HCT116 (cell line): ENCODE data around the gene GSN. TPM values are rescaled to one million over a fixed set of nuclear protein-coding genes. Genes with fewer than 3 reads are reported as not detected.

Source experiments
- ATAC-seq: fragments of 200-7000 bp; cut with Tn5 transposase; 2 replicates; pipeline ENCODE4 v1.9.1; 2020; ENCODE audit warnings: mild to moderate bottlenecking, moderate library complexity
- BruUV-seq: library from RNA; stranded (reverse); fragments of 400-500 nt; replicated peaks from 2 replicates; lab custom pipeline; 2021; lab: Mats Ljungman, UMichigan
- CTCF ChIA-PET: fragments of 300-600 bp; sonication (Branson Sonifier 250); formaldehyde crosslinking; loops from one replicate; lab custom pipeline; 2021; ENCODE audit warnings: antibody characterized with exemption; lab: Charles Lee
- POLR2A ChIA-PET: fragments of 300-600, 350-600 bp; sonication (Branson Sonifier 250); formaldehyde crosslinking; loops from one replicate; lab custom pipeline; 2021; ENCODE audit warnings: antibody characterized with exemption; lab: Charles Lee
- RAD21 ChIA-PET, 2 experiments: fragments of 300-600 bp; sonication (Branson Sonifier 250); formaldehyde crosslinking; loops; one replicate each; lab custom pipeline; 2023; ENCODE audit warnings: low total read pairs in 2 of 2; ENCODE audit not compliant: uncharacterized antibody in 2 of 2, unreplicated experiment in 2 of 2, low non-redundant PET in 1 of 2; lab: Charles Lee
- DNase-seq: peaks from one replicate; pipeline ENCODE4 v3.0.0-alpha.2; 2010; ENCODE audit warnings: low read depth, low spot score
- H2AFZ ChIP-seq: fragments of 200-600 bp; shearing (Covaris generic), sonication (generic); 2 replicates; pipeline ENCODE4 v1.6.1; 2017; ENCODE audit warnings: low read depth, mixed run types, mixed read lengths, antibody characterized with exemption, low read length; ENCODE audit not compliant: poor library complexity, severe bottlenecking
- H3K27ac ChIP-seq: 2 replicates; pipeline ENCODE4 v1.5.1; 2012; ENCODE audit warnings: low read depth, low read length
- H3K27me3 ChIP-seq: fragments of 200-600 bp; sonication (generic); 2 replicates; pipeline ENCODE4 v1.6.1; 2016; ENCODE audit warnings: mixed run types, low read length, mixed read lengths; ENCODE audit not compliant: insufficient read depth
- H3K36me3 ChIP-seq, 2 experiments: fragments of 200-500 bp in 1 of 2; fragments of 200-600 bp in 1 of 2; sonication (Bioruptor generic) in 1 of 2; sonication (generic) in 1 of 2; 2 replicates each; pipeline versions ENCODE4 v1.5.1 to v1.6.1; 2014 to 2016; ENCODE audit warnings: low read length in 2 of 2, inconsistent platforms in 1 of 2, mixed read lengths in 1 of 2, mixed run types in 1 of 2; ENCODE audit not compliant: insufficient read depth in 2 of 2, control insufficient read depth in 1 of 2
- H3K4me1 ChIP-seq, 2 experiments: fragments of 200-600 bp in 1 of 2; sonication (generic) in 1 of 2; 2 replicates each; pipeline versions ENCODE4 v1.5.1 to v1.6.1; 2012 to 2017; ENCODE audit warnings: low read length in 2 of 2, inconsistent platforms in 1 of 2, mild to moderate bottlenecking in 1 of 2, mixed read lengths in 1 of 2, mixed run types in 1 of 2, moderate library complexity in 1 of 2; ENCODE audit not compliant: insufficient read depth in 2 of 2, control insufficient read depth in 1 of 2
- H3K4me2 ChIP-seq: fragments of 200-600 bp; sonication (generic); 2 replicates; pipeline ENCODE4 v1.6.1; 2017; ENCODE audit warnings: mixed run types, low read length, mixed read lengths
- H3K4me3 ChIP-seq, 2 experiments: fragments of 200-600 bp in 1 of 2; sonication (generic) in 1 of 2; replicated peaks in 1 of 2; 2 replicates each; pipeline ENCODE4 v1.5.1; 2011 to 2016; ENCODE audit warnings: low read length in 2 of 2, control low read depth in 1 of 2, low read depth in 1 of 2, mild to moderate bottlenecking in 1 of 2, mixed read lengths in 1 of 2, mixed run types in 1 of 2
- H3K79me2 ChIP-seq: fragments of 200-600 bp; sonication (generic); 2 replicates; pipeline ENCODE4 v1.6.1; 2017; ENCODE audit warnings: mild to moderate bottlenecking, mixed run types, low read length, moderate library complexity, mixed read lengths; ENCODE audit not compliant: insufficient read depth
- H3K9ac ChIP-seq: fragments of 200-600 bp; sonication (generic); 2 replicates; pipeline ENCODE4 v1.6.1; 2016; ENCODE audit warnings: low read length, mixed read lengths
- H3K9me2 ChIP-seq: fragments of 200-600 bp; sonication (generic), shearing (Covaris generic); 2 replicates; pipeline ENCODE4 v1.6.1; 2017; ENCODE audit warnings: mixed run types, mild to moderate bottlenecking, moderate library complexity; ENCODE audit not compliant: insufficient read depth
- H3K9me3 ChIP-seq, 2 experiments: fragments of 200-500 bp in 1 of 2; fragments of 200-600 bp in 1 of 2; sonication (Bioruptor generic) in 1 of 2; sonication (generic) in 1 of 2; 2 replicates each; pipeline ENCODE4 v1.6.1; 2014 to 2017; ENCODE audit warnings: low read length in 2 of 2, mixed read lengths in 2 of 2, inconsistent platforms in 1 of 2, low read depth in 1 of 2, mild to moderate bottlenecking in 1 of 2, mixed run types in 1 of 2, moderate library complexity in 1 of 2; ENCODE audit not compliant: control insufficient read depth in 1 of 2, insufficient read depth in 1 of 2
- H4K20me1 ChIP-seq: fragments of 200-600 bp; sonication (generic), shearing (Covaris generic); 2 replicates; pipeline ENCODE4 v1.6.1; 2017; ENCODE audit warnings: mixed run types, mild to moderate bottlenecking, moderate library complexity; ENCODE audit not compliant: insufficient read depth
- CBX3 ChIP-seq: IDR thresholded peaks from 2 replicates; pipeline ENCODE4 v1.6.1; 2012; ENCODE audit warnings: low read depth
- CEBPB ChIP-seq: IDR thresholded peaks from 2 replicates; pipeline ENCODE4 v1.6.1; 2012; ENCODE audit warnings: low read depth
- EGR1 ChIP-seq: IDR thresholded peaks from 2 replicates; pipeline ENCODE4 v1.6.1; 2012; ENCODE audit warnings: low read depth
- ELF1 ChIP-seq: IDR thresholded peaks from 2 replicates; pipeline ENCODE4 v1.6.1; 2012; ENCODE audit warnings: low read depth, borderline replicate concordance
- EZH2phosphoT487 ChIP-seq: fragments of 200-600 bp; IDR thresholded peaks from 2 replicates; pipeline ENCODE4 v1.6.1; 2018; ENCODE audit warnings: antibody characterized with exemption, borderline replicate concordance
- FOSL1 ChIP-seq: IDR thresholded peaks from 2 replicates; pipeline ENCODE4 v1.6.1; 2012; ENCODE audit warnings: low read depth
- JUND ChIP-seq: IDR thresholded peaks from 2 replicates; pipeline ENCODE4 v1.6.1; 2012
- POLR2A ChIP-seq: IDR thresholded peaks from 2 replicates; pipeline ENCODE4 v1.7.0; 2011; ENCODE audit warnings: borderline replicate concordance; ENCODE audit not compliant: insufficient read depth, insufficient read length; ENCODE audit errors: extremely low read depth
- RAD21 ChIP-seq: IDR thresholded peaks from 2 replicates; pipeline ENCODE4 v1.6.1; 2012; ENCODE audit warnings: low read depth, mild to moderate bottlenecking
- SIN3A ChIP-seq: IDR thresholded peaks from 2 replicates; pipeline ENCODE4 v1.6.1; 2012; ENCODE audit warnings: low read depth
- SP1 ChIP-seq: IDR thresholded peaks from 2 replicates; pipeline ENCODE4 v1.6.1; 2012; ENCODE audit warnings: low read depth
- SRF ChIP-seq: IDR thresholded peaks from 2 replicates; pipeline ENCODE4 v1.6.1; 2012; ENCODE audit warnings: low read depth
- YY1 ChIP-seq: IDR thresholded peaks from 2 replicates; pipeline ENCODE4 v1.6.1; 2011; ENCODE audit warnings: low read length, low read depth, moderate library complexity, mild to moderate bottlenecking; ENCODE audit not compliant: insufficient replicate concordance; ENCODE audit errors: extremely low read depth
- ZFX ChIP-seq: fragments of 450-650 bp; IDR thresholded peaks from 2 replicates; pipeline ENCODE4 v1.6.1; 2017
- ZNF274 ChIP-seq: fragments of 200-500 bp; sonication (Bioruptor generic); IDR thresholded peaks from 2 replicates; pipeline ENCODE4 v1.6.1; 2014; ENCODE audit warnings: mild to moderate bottlenecking, low read depth, low read length, inconsistent platforms
- intact Hi-C: fragments of 100-400 bp; cut with micrococcal nuclease; formaldehyde crosslinking; loops from 2 replicates; pipeline ENCODE4 v1.10.0; 2022
- total RNA-seq: library from RNA; stranded (reverse); gene quantifications from one replicate; pipeline ENCODE4 v1.2.1, GENCODE V29; 2021; ENCODE audit not compliant: unreplicated experiment
- TF ChIP-seq, protein P1 (sequence below): IDR thresholded peaks from 2 replicates; pipeline ENCODE4 v1.6.1; 2011; ENCODE audit warnings: mild to moderate bottlenecking, low read length, moderate library complexity; ENCODE audit not compliant: insufficient replicate concordance; ENCODE audit errors: extremely low read depth
- TF ChIP-seq, protein P2 (sequence below): IDR thresholded peaks from 2 replicates; pipeline ENCODE4 v1.6.1; 2012
- TF ChIP-seq, protein P3 (sequence below): IDR thresholded peaks from 2 replicates; pipeline ENCODE4 v1.6.1; 2012; ENCODE audit warnings: low read depth
- TF ChIP-seq, protein P4 (sequence below), 3 experiments: fragments of 200-600 bp in 1 of 3; sonication (generic) in 1 of 3; IDR thresholded peaks in 2 of 3; conservative IDR thresholded peaks in 1 of 3; 2 replicates each; pipeline ENCODE4 v1.5.1; 2012 to 2017; ENCODE audit warnings: low read depth in 2 of 3, low read length in 2 of 3, antibody characterized with exemption in 1 of 3, borderline replicate concordance in 1 of 3, control low read depth in 1 of 3, mild to moderate bottlenecking in 1 of 3, mixed read lengths in 1 of 3, mixed run types in 1 of 3, moderate library complexity in 1 of 3; ENCODE audit not compliant: insufficient read depth in 1 of 3

Gene GSN
- total RNA-seq, 1 experiment from 2014 or later: 71.3 TPM

DNA sequence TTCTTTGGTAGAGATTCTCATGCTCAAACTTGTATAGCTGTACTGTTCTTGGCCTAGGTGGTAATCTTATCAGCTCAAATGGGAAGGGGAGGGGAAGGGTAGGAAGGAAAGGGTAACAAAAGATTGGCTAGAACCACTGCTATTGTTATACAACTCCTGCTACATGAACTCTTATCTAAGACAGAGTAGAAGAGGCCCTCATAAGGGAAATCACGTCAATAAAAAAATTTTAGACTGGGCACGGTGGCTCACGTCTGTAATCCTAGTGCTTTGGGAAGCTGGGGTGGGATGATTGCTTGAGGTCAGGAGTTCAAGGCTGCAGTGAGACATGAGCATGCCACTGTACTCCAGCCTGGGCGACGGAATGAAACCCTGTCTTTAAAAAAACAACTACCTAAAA is 86.2 kb downstream of the GSN start:
- ChIA-PET CTCF (no interaction called here), RAD21 (no interaction called here), POLR2A (no interaction called here)
- ATAC-seq (no peak), DNase-seq (no peak)
- intact Hi-C loops: no loop called here
- H3K9me3 ChIP-seq: no peaks in the 10 kb centered on the region
- H3K4me2 ChIP-seq: no peak overlapping the region
- no peaks in the 10 kb centered on the region for H4K20me1 ChIP-seq
- H3K27ac ChIP-seq: no peak overlapping the region
- no peak overlapping the region for H3K4me3 ChIP-seq
- BruUV-seq: no TSS peak
- peaks cover 12 to 28% of the 10 kb centered on the region in 2 experiments; a peak in 3 of 4 replicates for H3K4me1 ChIP-seq
- H3K27me3 ChIP-seq: no peaks in the 10 kb centered on the region
- TF ChIP-seq ZNF274 (no peak), FOSL1 (no peak), EZH2phosphoT487 (no peak), JUND (no peak), SIN3A (no peak), YY1 (no peak), SP1 (no peak), ZFX (no peak), RAD21 (no peak), CEBPB (no peak), CBX3 (no peak), EGR1 (no peak), SRF (no peak), POLR2A (no peak), ELF1 (no peak)
- TF ChIP-seq, protein P1, sequence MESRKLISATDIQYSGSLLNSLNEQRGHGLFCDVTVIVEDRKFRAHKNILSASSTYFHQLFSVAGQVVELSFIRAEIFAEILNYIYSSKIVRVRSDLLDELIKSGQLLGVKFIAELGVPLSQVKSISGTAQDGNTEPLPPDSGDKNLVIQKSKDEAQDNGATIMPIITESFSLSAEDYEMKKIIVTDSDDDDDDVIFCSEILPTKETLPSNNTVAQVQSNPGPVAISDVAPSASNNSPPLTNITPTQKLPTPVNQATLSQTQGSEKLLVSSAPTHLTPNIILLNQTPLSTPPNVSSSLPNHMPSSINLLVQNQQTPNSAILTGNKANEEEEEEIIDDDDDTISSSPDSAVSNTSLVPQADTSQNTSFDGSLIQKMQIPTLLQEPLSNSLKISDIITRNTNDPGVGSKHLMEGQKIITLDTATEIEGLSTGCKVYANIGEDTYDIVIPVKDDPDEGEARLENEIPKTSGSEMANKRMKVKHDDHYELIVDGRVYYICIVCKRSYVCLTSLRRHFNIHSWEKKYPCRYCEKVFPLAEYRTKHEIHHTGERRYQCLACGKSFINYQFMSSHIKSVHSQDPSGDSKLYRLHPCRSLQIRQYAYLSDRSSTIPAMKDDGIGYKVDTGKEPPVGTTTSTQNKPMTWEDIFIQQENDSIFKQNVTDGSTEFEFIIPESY: no peak
- TF ChIP-seq, protein P2, sequence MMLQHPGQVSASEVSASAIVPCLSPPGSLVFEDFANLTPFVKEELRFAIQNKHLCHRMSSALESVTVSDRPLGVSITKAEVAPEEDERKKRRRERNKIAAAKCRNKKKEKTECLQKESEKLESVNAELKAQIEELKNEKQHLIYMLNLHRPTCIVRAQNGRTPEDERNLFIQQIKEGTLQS: no peak
- TF ChIP-seq, protein P3, sequence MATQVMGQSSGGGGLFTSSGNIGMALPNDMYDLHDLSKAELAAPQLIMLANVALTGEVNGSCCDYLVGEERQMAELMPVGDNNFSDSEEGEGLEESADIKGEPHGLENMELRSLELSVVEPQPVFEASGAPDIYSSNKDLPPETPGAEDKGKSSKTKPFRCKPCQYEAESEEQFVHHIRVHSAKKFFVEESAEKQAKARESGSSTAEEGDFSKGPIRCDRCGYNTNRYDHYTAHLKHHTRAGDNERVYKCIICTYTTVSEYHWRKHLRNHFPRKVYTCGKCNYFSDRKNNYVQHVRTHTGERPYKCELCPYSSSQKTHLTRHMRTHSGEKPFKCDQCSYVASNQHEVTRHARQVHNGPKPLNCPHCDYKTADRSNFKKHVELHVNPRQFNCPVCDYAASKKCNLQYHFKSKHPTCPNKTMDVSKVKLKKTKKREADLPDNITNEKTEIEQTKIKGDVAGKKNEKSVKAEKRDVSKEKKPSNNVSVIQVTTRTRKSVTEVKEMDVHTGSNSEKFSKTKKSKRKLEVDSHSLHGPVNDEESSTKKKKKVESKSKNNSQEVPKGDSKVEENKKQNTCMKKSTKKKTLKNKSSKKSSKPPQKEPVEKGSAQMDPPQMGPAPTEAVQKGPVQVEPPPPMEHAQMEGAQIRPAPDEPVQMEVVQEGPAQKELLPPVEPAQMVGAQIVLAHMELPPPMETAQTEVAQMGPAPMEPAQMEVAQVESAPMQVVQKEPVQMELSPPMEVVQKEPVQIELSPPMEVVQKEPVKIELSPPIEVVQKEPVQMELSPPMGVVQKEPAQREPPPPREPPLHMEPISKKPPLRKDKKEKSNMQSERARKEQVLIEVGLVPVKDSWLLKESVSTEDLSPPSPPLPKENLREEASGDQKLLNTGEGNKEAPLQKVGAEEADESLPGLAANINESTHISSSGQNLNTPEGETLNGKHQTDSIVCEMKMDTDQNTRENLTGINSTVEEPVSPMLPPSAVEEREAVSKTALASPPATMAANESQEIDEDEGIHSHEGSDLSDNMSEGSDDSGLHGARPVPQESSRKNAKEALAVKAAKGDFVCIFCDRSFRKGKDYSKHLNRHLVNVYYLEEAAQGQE: no peak
- TF ChIP-seq, protein P4, sequence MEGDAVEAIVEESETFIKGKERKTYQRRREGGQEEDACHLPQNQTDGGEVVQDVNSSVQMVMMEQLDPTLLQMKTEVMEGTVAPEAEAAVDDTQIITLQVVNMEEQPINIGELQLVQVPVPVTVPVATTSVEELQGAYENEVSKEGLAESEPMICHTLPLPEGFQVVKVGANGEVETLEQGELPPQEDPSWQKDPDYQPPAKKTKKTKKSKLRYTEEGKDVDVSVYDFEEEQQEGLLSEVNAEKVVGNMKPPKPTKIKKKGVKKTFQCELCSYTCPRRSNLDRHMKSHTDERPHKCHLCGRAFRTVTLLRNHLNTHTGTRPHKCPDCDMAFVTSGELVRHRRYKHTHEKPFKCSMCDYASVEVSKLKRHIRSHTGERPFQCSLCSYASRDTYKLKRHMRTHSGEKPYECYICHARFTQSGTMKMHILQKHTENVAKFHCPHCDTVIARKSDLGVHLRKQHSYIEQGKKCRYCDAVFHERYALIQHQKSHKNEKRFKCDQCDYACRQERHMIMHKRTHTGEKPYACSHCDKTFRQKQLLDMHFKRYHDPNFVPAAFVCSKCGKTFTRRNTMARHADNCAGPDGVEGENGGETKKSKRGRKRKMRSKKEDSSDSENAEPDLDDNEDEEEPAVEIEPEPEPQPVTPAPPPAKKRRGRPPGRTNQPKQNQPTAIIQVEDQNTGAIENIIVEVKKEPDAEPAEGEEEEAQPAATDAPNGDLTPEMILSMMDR (IDR thresholded peaks at IDR 0.05 in 2 of 3, conservative IDR thresholded peaks at IDR 0.05 in 1 of 3; ENCODE audit: borderline replicate concordance in 1 of 3, insufficient read depth in 1 of 3, low read depth in 2 of 3, low read length in 2 of 3): no peak
- H2AFZ ChIP-seq: no peak overlapping the region
- H3K9me2 ChIP-seq: no peaks in the 10 kb centered on the region
- no peaks in the 10 kb centered on the region for H3K79me2 ChIP-seq
- H3K36me3 ChIP-seq: no peaks in the 10 kb centered on the region
- H3K9ac ChIP-seq: no peak overlapping the region
